Spleen (tissue), 11 donors: ENCODE data around the gene SMYD1. TPM values are rescaled to one million over a fixed set of nuclear protein-coding genes. Genes with fewer than 3 reads are reported as not detected.

Experiments
- DNase-seq: peaks from one replicate; pipeline ENCODE4 v3.0.0-alpha.2; 2020
- H3K27ac ChIP-seq, 8 donors: fragments of 200-600 bp; sonication (generic) in 7 of 8; 1 replicate in 4 of 8; 2 replicates in 4 of 8; pipeline versions ENCODE4 v1.5.0 to v1.8.0; 2016 to 2021; ENCODE audit warnings: inconsistent platforms in 4 of 8, mild to moderate bottlenecking in 4 of 8, moderate library complexity in 1 of 8
- H3K27me3 ChIP-seq, 7 donors: fragments of 200-600 bp; sonication (generic) in 6 of 7; replicated peaks in 1 of 7; 1 replicate in 4 of 7; 2 replicates in 3 of 7; pipeline versions ENCODE4 v1.5.0 to v1.8.0; 2016 to 2021; ENCODE audit warnings: inconsistent platforms in 3 of 7, mild to moderate bottlenecking in 1 of 7
- H3K36me3 ChIP-seq, 6 donors: fragments of 200-600 bp; sonication (generic) in 5 of 6; 1 replicate in 4 of 6; 2 replicates in 2 of 6; pipeline versions ENCODE4 v1.5.0 to v1.8.0; 2016 to 2021; ENCODE audit warnings: inconsistent platforms in 2 of 6
- H3K4me1 ChIP-seq, 6 donors: fragments of 200-600 bp; sonication (generic) in 5 of 6; 1 replicate in 3 of 6; 2 replicates in 3 of 6; pipeline versions ENCODE4 v1.5.0 to v1.8.0; 2016 to 2021; ENCODE audit warnings: inconsistent platforms in 3 of 6
- H3K4me3 ChIP-seq, 8 donors: fragments of 200-600 bp; sonication (generic) in 7 of 8; 1 replicate in 4 of 8; 2 replicates in 4 of 8; pipeline versions ENCODE4 v1.5.0 to v1.8.0; 2016 to 2021; ENCODE audit warnings: inconsistent platforms in 4 of 8, mild to moderate bottlenecking in 4 of 8, moderate library complexity in 2 of 8
- H3K9me3 ChIP-seq, 8 donors: fragments of 200-600 bp; sonication (generic) in 7 of 8; 1 replicate in 4 of 8; 2 replicates in 4 of 8; pipeline versions ENCODE4 v1.5.0 to v1.8.0; 2016 to 2021; ENCODE audit warnings: inconsistent platforms in 4 of 8
- CTCF ChIP-seq, 11 experiments: fragments of 200-600 bp in 7 of 11; fragments of 450-650 bp in 4 of 11; sonication (generic) in 4 of 11; IDR thresholded peaks in 8 of 11; conservative IDR thresholded peaks in 3 of 11; 1 replicate in 7 of 11; 2 replicates in 4 of 11; pipeline versions ENCODE4 v1.4.0 to v1.8.0; 2016 to 2021; ENCODE audit warnings: antibody characterized with exemption in 11 of 11, inconsistent platforms in 4 of 11, mild to moderate bottlenecking in 1 of 11
- POLR2A ChIP-seq, 3 donors: fragments of 450-650 bp; IDR thresholded peaks; one replicate each; pipeline ENCODE4 v1.5.1; 2017; ENCODE audit warnings: antibody characterized with exemption in 3 of 3, mild to moderate bottlenecking in 1 of 3
- POLR2AphosphoS5 ChIP-seq, 3 donors: sonication (generic); formaldehyde crosslinking; IDR thresholded peaks; one replicate each; pipeline ENCODE4 v1.5.1; 2017; ENCODE audit warnings: antibody characterized with exemption in 3 of 3
- WGBS, 5 donors: extraction: QIAGEN DNeasy Blood & Tissue Kit in 3 of 5; methylation state at CpG; one replicate each; pipeline versions ENCODE4 v1.1.5 to v1.1.7; 2013 to 2018; 5-methylcytosine and 5-hydroxymethylcytosine counted together
- intact Hi-C: fragments of 100-400 bp; cut with DNase I; formaldehyde crosslinking; loops from one replicate; pipeline ENCODE4 v1.15.0; 2023; ENCODE audit warnings: low total_unique reads
- polyA plus RNA-seq, 3 donors: library from polyadenylated mRNA; stranded (reverse); fragments of 200-250 nt; gene quantifications; one replicate each; pipeline ENCODE4 v1.2.1, GENCODE V29; 2013
- total RNA-seq, 7 donors: library from RNA; depleted of rRNA in 3 of 7; stranded (reverse); fragments of >200 nt in 3 of 7; fragmentation: NEBNext Ultra II Directional in 4 of 7; extraction: Animal tissue kit (Norgen Biotek cat#: 25700) in 4 of 7; gene quantifications; one replicate each; pipeline versions ENCODE4 v1.1.0 to v1.2.1, GENCODE V29; 2016 to 2021
- donor health status: healthy with polysubstance abuse.
- donor health status: DM: no; HTN: no; CAD: no; lungs with moderate emphysema.
- donor health status: DM: no; HTN: no; CAD: no.
- donor health status: Bipolar disorder and iron deficiency.
- donor health status: healthy.
- donor health status: DM: no; HTN: no; CAD: no.
- donor health status: DM: yes; HTN: yes; CAD: no.

The SMYD1 gene
- total and polyA plus RNA-seq, 10 donors: 0.02 to 0.07 TPM; not detected in 8

DNA sequence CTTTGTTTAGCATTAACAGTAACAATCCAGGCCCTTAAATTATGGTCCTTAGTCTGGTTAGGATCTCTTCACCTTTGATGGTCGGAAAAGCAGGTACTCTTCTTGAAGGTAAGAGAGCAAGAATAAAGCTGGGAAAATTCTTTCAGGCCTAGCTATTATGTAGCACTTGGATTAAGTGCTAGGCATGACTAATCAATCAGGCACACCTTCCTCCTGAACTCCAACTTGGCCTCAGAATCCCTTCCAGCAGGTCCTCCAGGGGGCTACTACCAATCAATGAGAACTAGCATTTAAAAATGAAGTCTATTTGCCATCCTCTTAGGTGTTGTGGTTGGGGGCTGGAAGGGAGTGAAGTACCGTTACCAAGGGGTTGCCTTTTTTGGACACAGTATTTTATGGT lies 3.7 kb downstream of the SMYD1 start:
- Histone ChIP-seq H3K36me3 (no peaks in the 10 kb centered on the region), H3K27me3 (peaks cover 0 to 7% (median 0%) of the 10 kb centered on the region in 7 donors), H3K9me3 (no peaks in the 10 kb centered on the region), H3K4me3 (no peak overlapping the region), H3K4me1 (no peaks in the 10 kb centered on the region), H3K27ac (no peak overlapping the region)
- TF ChIP-seq POLR2AphosphoS5 (IDR thresholded peaks at IDR 0.05) (no peak), CTCF (IDR thresholded peaks at IDR 0.05 in 8 of 11, conservative IDR thresholded peaks at IDR 0.05 in 3 of 11) (no peak), POLR2A (IDR thresholded peaks at IDR 0.05) (no peak)
- intact Hi-C loops: no loop called here
- 80 to 97% (median 92%) methylated on average over 2 of the region's 2 CpGs for WGBS, 5 donors
- DNase-seq: no peak

DNA sequence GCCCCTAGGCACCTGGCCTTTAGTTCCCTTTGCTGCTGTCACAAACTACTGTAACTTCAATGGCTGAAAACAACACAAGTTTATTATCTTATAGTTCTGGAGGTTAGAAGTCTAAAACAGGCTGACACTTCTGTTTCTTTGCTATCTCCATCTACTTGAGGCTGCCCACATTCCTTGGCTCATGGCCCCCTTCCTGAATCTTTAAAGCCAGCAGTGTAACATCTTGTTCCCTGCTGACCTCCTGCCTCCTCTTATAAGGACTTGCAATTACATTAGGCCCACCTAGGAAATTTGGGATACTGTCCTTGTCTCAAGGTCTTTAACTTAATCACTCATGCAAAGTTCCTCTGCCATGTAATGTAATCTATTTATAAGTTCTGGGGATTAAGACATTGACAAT lies 6.5 kb downstream of the SMYD1 start:
- no peak for DNase-seq
- TF ChIP-seq POLR2A (IDR thresholded peaks at IDR 0.05): no peak
- no peak for TF ChIP-seq POLR2AphosphoS5 (IDR thresholded peaks at IDR 0.05)
- TF ChIP-seq CTCF (IDR thresholded peaks at IDR 0.05 in 8 of 11, conservative IDR thresholded peaks at IDR 0.05 in 3 of 11): no peak
- Histone ChIP-seq H3K27me3 (peaks cover 0 to 3% (median 0%) of the 10 kb centered on the region in 7 donors), H3K36me3 (no peaks in the 10 kb centered on the region), H3K4me3 (no peak overlapping the region), H3K9me3 (no peaks in the 10 kb centered on the region), H3K27ac (no peak overlapping the region), H3K4me1 (no peaks in the 10 kb centered on the region)
- intact Hi-C loops: no loop called here

- Histone ChIP-seq H3K36me3 (no peaks in the 10 kb centered on the region), H3K9me3 (no peaks in the 10 kb centered on the region), H3K4me3 (no peak overlapping the region), H3K27me3 (peaks cover 0 to 3% (median 0%) of the 10 kb centered on the region in 7 donors), H3K4me1 (no peaks in the 10 kb centered on the region), H3K27ac (no peak overlapping the region)
- TF ChIP-seq POLR2A (IDR thresholded peaks at IDR 0.05): no peak
- no peak for TF ChIP-seq POLR2AphosphoS5 (IDR thresholded peaks at IDR 0.05)
- TF ChIP-seq CTCF (IDR thresholded peaks at IDR 0.05 in 8 of 11, conservative IDR thresholded peaks at IDR 0.05 in 3 of 11): no peak
- intact Hi-C loops: no loop called here
- whole genome bisulfite sequencing, 5 donors: 56 to 90% (median 77%) methylated on average over 4 of the region's 4 CpGs
- DNase-seq: no peak
These were observed 7.2 kb downstream of the SMYD1 start for GRCh38 chr2:88074854-88075292.

- WGBS, 5 donors: 81 to 91% (median 88%) methylated on average over 8 of the region's 8 CpGs
- Histone ChIP-seq H3K27me3 (peaks cover 0 to 3% (median 0%) of the 10 kb centered on the region in 7 donors), H3K27ac (no peak overlapping the region), H3K36me3 (no peaks in the 10 kb centered on the region), H3K4me1 (no peaks in the 10 kb centered on the region), H3K9me3 (no peaks in the 10 kb centered on the region), H3K4me3 (no peak overlapping the region)
- DNase-seq: no peak
- intact Hi-C loops: no loop called here
- TF ChIP-seq POLR2A (IDR thresholded peaks at IDR 0.05) (no peak), POLR2AphosphoS5 (IDR thresholded peaks at IDR 0.05) (no peak), CTCF (IDR thresholded peaks at IDR 0.05 in 8 of 11, conservative IDR thresholded peaks at IDR 0.05 in 3 of 11) (no peak)
These were observed 9.5 kb downstream of the SMYD1 start for GRCh38 chr2:88077080-88077479.
